H9 (cell line): ENCODE data around the gene LRSAM1. TPM values are rescaled to one million over a fixed set of nuclear protein-coding genes. Genes with fewer than 3 reads are reported as not detected.

ENCODE experiments used
- DNase-seq: peaks from one replicate; pipeline ENCODE4 v3.0.0-alpha.2; 2017
- H2AFZ ChIP-seq: one replicate; pipeline ENCODE4 v1.6.1; 2013; ENCODE audit warnings: mild to moderate bottlenecking, low read length, control low read depth, moderate library complexity
- H2AK5ac ChIP-seq: 2 replicates; pipeline ENCODE4 v1.6.1; 2013; ENCODE audit warnings: low read length, control low read depth, mixed read lengths; ENCODE audit not compliant: insufficient read length
- H2BK120ac ChIP-seq: one replicate; pipeline ENCODE4 v1.6.1; 2013; ENCODE audit warnings: low read depth, mild to moderate bottlenecking, low read length, control low read depth, inconsistent platforms; ENCODE audit not compliant: poor library complexity, severe bottlenecking
- H2BK12ac ChIP-seq: 2 replicates; pipeline ENCODE4 v1.6.1; 2013; ENCODE audit warnings: low read length, control low read depth, mixed read lengths, low read depth; ENCODE audit not compliant: insufficient read length
- H2BK15ac ChIP-seq: 2 replicates; pipeline ENCODE4 v1.6.1; 2013; ENCODE audit warnings: low read depth, low read length, control low read depth
- H2BK20ac ChIP-seq: one replicate; pipeline ENCODE4 v1.6.1; 2013; ENCODE audit warnings: low read depth, mild to moderate bottlenecking, low read length, control low read depth, inconsistent platforms; ENCODE audit not compliant: poor library complexity, severe bottlenecking
- H2BK5ac ChIP-seq: 2 replicates; pipeline ENCODE4 v1.6.1; 2013; ENCODE audit warnings: low read length, control low read depth, mixed read lengths; ENCODE audit not compliant: insufficient read length
- H3K14ac ChIP-seq: 2 replicates; pipeline ENCODE4 v1.6.1; 2013; ENCODE audit warnings: low read length, control low read depth; ENCODE audit not compliant: insufficient read depth
- H3K18ac ChIP-seq: 2 replicates; pipeline ENCODE4 v1.6.1; 2013; ENCODE audit warnings: low read depth, mild to moderate bottlenecking, mixed read lengths, low read length, control low read depth; ENCODE audit not compliant: insufficient read length
- H3K23ac ChIP-seq: 2 replicates; pipeline ENCODE4 v1.6.1; 2013; ENCODE audit warnings: low read length, control low read depth, mixed read lengths, low read depth; ENCODE audit not compliant: insufficient read length
- H3K23me2 ChIP-seq: 2 replicates; pipeline ENCODE4 v1.6.1; 2013; ENCODE audit warnings: low read depth, mild to moderate bottlenecking, mixed read lengths, low read length, control low read depth; ENCODE audit not compliant: insufficient read length, poor library complexity, severe bottlenecking
- H3K27ac ChIP-seq: 2 replicates; pipeline ENCODE4 v1.5.1; 2013; ENCODE audit warnings: low read length, control low read depth, mixed read lengths, low read depth; ENCODE audit not compliant: insufficient read length
- H3K27me3 ChIP-seq: 2 replicates; pipeline ENCODE4 v1.6.1; 2013; ENCODE audit warnings: low read length, control low read depth, inconsistent platforms; ENCODE audit not compliant: insufficient read depth
- H3K4ac ChIP-seq: 2 replicates; pipeline ENCODE4 v1.6.1; 2013; ENCODE audit warnings: low read depth, mild to moderate bottlenecking, control low read depth, inconsistent platforms, low read length, moderate library complexity
- H3K4me1 ChIP-seq: 2 replicates; pipeline ENCODE4 v1.6.1; 2013; ENCODE audit warnings: low read length, control low read depth, inconsistent platforms; ENCODE audit not compliant: insufficient read depth
- H3K4me2 ChIP-seq: 2 replicates; pipeline ENCODE4 v1.6.1; 2013; ENCODE audit warnings: low read length, control low read depth, mixed read lengths; ENCODE audit not compliant: insufficient read length, insufficient read depth
- H3K56ac ChIP-seq: 2 replicates; pipeline ENCODE4 v1.6.1; 2013; ENCODE audit warnings: low read depth, mild to moderate bottlenecking, mixed read lengths, low read length, control low read depth; ENCODE audit not compliant: insufficient read length
- H3K79me1 ChIP-seq: 2 replicates; pipeline ENCODE4 v1.6.1; 2013; ENCODE audit warnings: low read depth, mild to moderate bottlenecking, moderate library complexity, low read length, control low read depth, inconsistent platforms; ENCODE audit not compliant: insufficient read depth, poor library complexity, severe bottlenecking
- H3K79me2 ChIP-seq: 2 replicates; pipeline ENCODE4 v1.6.1; 2013; ENCODE audit warnings: low read length, control low read depth, inconsistent platforms; ENCODE audit not compliant: insufficient read depth
- H3K9ac ChIP-seq: 2 replicates; pipeline ENCODE4 v1.6.1; 2013; ENCODE audit warnings: low read length, control low read depth, mixed read lengths; ENCODE audit not compliant: insufficient read length; ENCODE audit errors: extremely low read depth
- H3K9me3 ChIP-seq: one replicate; pipeline ENCODE4 v1.6.1; 2013; ENCODE audit warnings: low read depth, low read length, inconsistent platforms; ENCODE audit not compliant: control insufficient read depth
- H3T11ph ChIP-seq: one replicate; pipeline ENCODE4 v1.6.1; 2013; ENCODE audit warnings: mild to moderate bottlenecking, low read length, control low read depth, inconsistent platforms
- H4K20me1 ChIP-seq: one replicate; pipeline ENCODE4 v1.6.1; 2013; ENCODE audit not compliant: control insufficient read depth, insufficient read length, insufficient read depth
- H4K5ac ChIP-seq: 2 replicates; pipeline ENCODE4 v1.6.1; 2013; ENCODE audit warnings: low read depth, mild to moderate bottlenecking, mixed read lengths, low read length, control low read depth; ENCODE audit not compliant: insufficient read length
- H4K8ac ChIP-seq: replicated peaks from 2 replicates; pipeline ENCODE4 v1.6.1; 2013; ENCODE audit warnings: low read length, control low read depth, mixed read lengths, low read depth; ENCODE audit not compliant: insufficient read length
- H4K91ac ChIP-seq: 2 replicates; pipeline ENCODE4 v1.6.1; 2013; ENCODE audit warnings: low read depth, mild to moderate bottlenecking, moderate library complexity, mixed read lengths, low read length, control low read depth; ENCODE audit not compliant: insufficient read length
- H3K27ac Mint-ChIP-seq, 3 experiments: 2 replicates in 2 of 3; 3 replicates in 1 of 3; pipeline ENCODE4 v1.8.0; 2020 to 2021; ENCODE audit warnings: mixed read lengths in 3 of 3, mild to moderate bottlenecking in 1 of 3, moderate library complexity in 1 of 3
- H3K27me3 Mint-ChIP-seq: 2 replicates; pipeline ENCODE4 v1.8.0; 2021; ENCODE audit warnings: low read depth, mild to moderate bottlenecking, moderate library complexity, mixed read lengths
- H3K36me3 Mint-ChIP-seq, 3 experiments: 2 replicates in 2 of 3; 3 replicates in 1 of 3; pipeline ENCODE4 v1.8.0; 2020 to 2021; ENCODE audit warnings: low read depth in 3 of 3, mixed read lengths in 3 of 3; ENCODE audit not compliant: insufficient read depth in 1 of 3
- H3K4me1 Mint-ChIP-seq, 2 experiments: 2 replicates each; pipeline ENCODE4 v1.8.0; 2020; ENCODE audit warnings: mixed read lengths in 2 of 2
- H3K4me3 Mint-ChIP-seq, 2 experiments: 2 replicates in 1 of 2; 3 replicates in 1 of 2; pipeline ENCODE4 v1.8.0; 2020 to 2021; ENCODE audit warnings: mild to moderate bottlenecking in 2 of 2, mixed read lengths in 2 of 2, moderate library complexity in 1 of 2
- H3K9me3 Mint-ChIP-seq, 2 experiments: 2 replicates in 1 of 2; 3 replicates in 1 of 2; pipeline ENCODE4 v1.8.0; 2020; ENCODE audit warnings: mild to moderate bottlenecking in 2 of 2, mixed read lengths in 2 of 2, moderate library complexity in 1 of 2
- WGBS: extraction: QIAGEN DNeasy Blood & Tissue Kit; methylation state at CpG from one replicate; pipeline ENCODE4 v1.1.7; 2013; ENCODE audit warnings: missing lambda C conversion rate, low lambda C conversion rate, mixed read lengths; ENCODE audit not compliant: insufficient read length; ENCODE audit errors: extremely low coverage; 5-methylcytosine and 5-hydroxymethylcytosine counted together
- total RNA-seq: library from RNA; stranded (reverse); gene quantifications from 2 replicates; pipeline ENCODE4 v1.2.1, GENCODE V29; 2021
- TF ChIP-seq, protein P1 (sequence below): fragments of 200-600 bp; sonication (generic); conservative IDR thresholded peaks from 3 replicates; pipeline ENCODE4 v1.8.0; 2021; ENCODE audit warnings: antibody characterized with exemption, mild to moderate bottlenecking

Gene LRSAM1
- total RNA-seq, 1 experiment from 2014 or later, result 16.2 TPM

DNA sequence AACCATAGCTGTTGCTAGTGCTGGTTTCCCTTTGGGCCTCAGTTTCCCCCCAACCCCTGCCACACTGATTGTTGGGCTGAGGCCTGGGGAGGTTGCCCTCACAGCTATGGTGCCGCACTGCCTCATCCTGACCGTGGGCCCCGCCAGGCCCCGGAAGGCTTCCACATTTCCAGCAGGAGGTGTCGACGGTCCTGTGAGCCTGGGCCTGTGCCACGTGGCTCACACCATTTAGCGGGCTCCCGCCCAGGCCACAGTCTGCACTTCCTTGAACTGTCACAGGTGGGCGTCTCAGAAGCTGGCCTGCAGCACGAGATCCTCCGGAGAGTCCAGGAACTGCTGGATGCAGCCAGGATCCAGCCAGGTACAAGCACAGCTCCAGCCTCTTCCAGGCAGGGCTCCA, 45.7 kb downstream of the LRSAM1 start:
- no peak overlapping the region for H2BK5ac ChIP-seq
- no peak overlapping the region for H3K4me3 Mint-ChIP-seq
- no peak overlapping the region for H3K27ac Mint-ChIP-seq
- H3K27me3 Mint-ChIP-seq, result no peaks in the 10 kb centered on the region
- no peaks in the 10 kb centered on the region for H4K20me1 ChIP-seq
- no peak overlapping the region for H2BK12ac ChIP-seq
- no peak overlapping the region for H3K56ac ChIP-seq
- no peak overlapping the region for H4K91ac ChIP-seq
- no peak overlapping the region for H3K9ac ChIP-seq
- H3K4me1 ChIP-seq, result no peaks in the 10 kb centered on the region
- H3K14ac ChIP-seq, result no peak overlapping the region
- H3K4me1 Mint-ChIP-seq, result peaks cover 0 to 10% of the 10 kb centered on the region in 2 experiments; a peak in 2 of 4 replicates
- H3K79me1 ChIP-seq, result no peaks in the 10 kb centered on the region
- H3K4ac ChIP-seq, result no peak overlapping the region
- H3T11ph ChIP-seq, result no peak overlapping the region
- no peak overlapping the region for H3K18ac ChIP-seq
- no peak overlapping the region for H3K4me2 ChIP-seq
- no peak overlapping the region for H2AFZ ChIP-seq
- no peak overlapping the region for H4K8ac ChIP-seq
- H2AK5ac ChIP-seq, result no peak overlapping the region
- no peaks in the 10 kb centered on the region for H3K27me3 ChIP-seq
- DNase-seq, result no peak
- H3K23ac ChIP-seq, result no peak overlapping the region
- WGBS, result no CpG with 5 or more reads among the region's 12 CpGs
- no peaks in the 10 kb centered on the region for H3K9me3 Mint-ChIP-seq
- no peaks in the 10 kb centered on the region for H3K9me3 ChIP-seq
- no peak overlapping the region for H2BK120ac ChIP-seq
- H3K36me3 Mint-ChIP-seq, result peaks cover 5 to 29% (median 23%) of the 10 kb centered on the region in 3 experiments; a peak in 5 of 7 replicates
- H2BK15ac ChIP-seq, result no peak overlapping the region
- no peaks in the 10 kb centered on the region for H3K79me2 ChIP-seq
- no peak overlapping the region for H3K27ac ChIP-seq
- no peak overlapping the region for H4K5ac ChIP-seq
- no peak overlapping the region for H2BK20ac ChIP-seq
- no peaks in the 10 kb centered on the region for H3K23me2 ChIP-seq
- TF ChIP-seq, protein P1, sequence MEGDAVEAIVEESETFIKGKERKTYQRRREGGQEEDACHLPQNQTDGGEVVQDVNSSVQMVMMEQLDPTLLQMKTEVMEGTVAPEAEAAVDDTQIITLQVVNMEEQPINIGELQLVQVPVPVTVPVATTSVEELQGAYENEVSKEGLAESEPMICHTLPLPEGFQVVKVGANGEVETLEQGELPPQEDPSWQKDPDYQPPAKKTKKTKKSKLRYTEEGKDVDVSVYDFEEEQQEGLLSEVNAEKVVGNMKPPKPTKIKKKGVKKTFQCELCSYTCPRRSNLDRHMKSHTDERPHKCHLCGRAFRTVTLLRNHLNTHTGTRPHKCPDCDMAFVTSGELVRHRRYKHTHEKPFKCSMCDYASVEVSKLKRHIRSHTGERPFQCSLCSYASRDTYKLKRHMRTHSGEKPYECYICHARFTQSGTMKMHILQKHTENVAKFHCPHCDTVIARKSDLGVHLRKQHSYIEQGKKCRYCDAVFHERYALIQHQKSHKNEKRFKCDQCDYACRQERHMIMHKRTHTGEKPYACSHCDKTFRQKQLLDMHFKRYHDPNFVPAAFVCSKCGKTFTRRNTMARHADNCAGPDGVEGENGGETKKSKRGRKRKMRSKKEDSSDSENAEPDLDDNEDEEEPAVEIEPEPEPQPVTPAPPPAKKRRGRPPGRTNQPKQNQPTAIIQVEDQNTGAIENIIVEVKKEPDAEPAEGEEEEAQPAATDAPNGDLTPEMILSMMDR, result no peak
